IMR-90 (cell line): ENCODE data around the gene CDH12. TPM values are rescaled to one million over a fixed set of nuclear protein-coding genes. Genes with fewer than 3 reads are reported as not detected.

Experiments used
- ATAC-seq: fragments of 200-7000 bp; cut with Tn5 transposase; 2 replicates; pipeline ENCODE4 v1.9.1; 2020; ENCODE audit warnings: low read depth, mild to moderate bottlenecking, moderate library complexity
- BruUV-seq: library from RNA; stranded (reverse); fragments of 400-500 nt; replicated peaks from 2 replicates; lab custom pipeline; 2021; lab: Mats Ljungman, UMichigan
- CTCF ChIA-PET: fragments of 300-600 bp; formaldehyde crosslinking; extraction: SDS; loops from one replicate; lab custom pipeline; 2021; ENCODE audit warnings: antibody characterized with exemption; lab: Yijun Ruan, JAX
- POLR2A ChIA-PET: fragments of 300-600 bp; sonication (Branson Sonifier 250); formaldehyde crosslinking; loops from one replicate; lab custom pipeline; 2022; ENCODE audit warnings: antibody characterized with exemption; ENCODE audit not compliant: unreplicated experiment; lab: Charles Lee
- DNase-seq: peaks from one replicate; pipeline ENCODE4 v3.0.0; 2013
- H2AFZ ChIP-seq: replicated peaks from 2 replicates; pipeline ENCODE3; 2013; ENCODE audit warnings: low read length, mild to moderate bottlenecking; ENCODE audit not compliant: poor library complexity
- H2AK5ac ChIP-seq: 2 replicates; pipeline ENCODE4 v1.6.1; 2013; ENCODE audit warnings: low read depth, low read length, inconsistent platforms
- H2AK9ac ChIP-seq: replicated peaks from 2 replicates; pipeline ENCODE3; 2013; ENCODE audit warnings: mild to moderate bottlenecking, low read depth, low read length, moderate library complexity; ENCODE audit not compliant: poor library complexity
- H2BK120ac ChIP-seq: 2 replicates; pipeline ENCODE4 v1.6.1; 2013; ENCODE audit warnings: low read depth, low read length, inconsistent platforms
- H2BK15ac ChIP-seq: 3 replicates; pipeline ENCODE4 v1.6.1; 2013; ENCODE audit warnings: low read depth, low read length, inconsistent platforms
- H2BK20ac ChIP-seq: 2 replicates; pipeline ENCODE4 v1.6.1; 2013; ENCODE audit warnings: low read depth, mild to moderate bottlenecking, inconsistent platforms, low read length, moderate library complexity
- H2BK5ac ChIP-seq: 2 replicates; pipeline ENCODE4 v1.6.1; 2013; ENCODE audit warnings: mild to moderate bottlenecking, low read depth, low read length, inconsistent platforms; ENCODE audit not compliant: poor library complexity, severe bottlenecking
- H3K14ac ChIP-seq: replicated peaks from 2 replicates; pipeline ENCODE4 v1.6.1; 2013; ENCODE audit warnings: low read depth, low read length, inconsistent platforms
- H3K18ac ChIP-seq: 2 replicates; pipeline ENCODE4 v1.6.1; 2013; ENCODE audit warnings: low read depth, low read length, control low read depth
- H3K23ac ChIP-seq: 2 replicates; pipeline ENCODE4 v1.6.1; 2013; ENCODE audit warnings: low read depth, low read length, inconsistent platforms
- H3K27ac ChIP-seq: 2 replicates; pipeline ENCODE4 v1.5.1; 2013; ENCODE audit warnings: mild to moderate bottlenecking, control low read depth, low read length; ENCODE audit not compliant: insufficient read depth
- H3K27me3 ChIP-seq: 2 replicates; pipeline ENCODE4 v1.6.1; 2013; ENCODE audit warnings: low read length; ENCODE audit not compliant: control insufficient read depth, insufficient read depth
- H3K36me3 ChIP-seq: 2 replicates; pipeline ENCODE4 v1.6.1; 2013; ENCODE audit warnings: low read length, mixed read lengths; ENCODE audit not compliant: control insufficient read depth, insufficient read depth
- H3K4ac ChIP-seq: 2 replicates; pipeline ENCODE4 v1.6.1; 2013; ENCODE audit warnings: low read depth, low read length, inconsistent platforms
- H3K4me1 ChIP-seq: 2 replicates; pipeline ENCODE4 v1.6.1; 2013; ENCODE audit warnings: low read length, mixed read lengths; ENCODE audit not compliant: control insufficient read depth, insufficient read depth
- H3K4me2 ChIP-seq: 2 replicates; pipeline ENCODE4 v1.6.1; 2013; ENCODE audit warnings: low read depth, mild to moderate bottlenecking, control low read depth, low read length, moderate library complexity
- H3K4me3 ChIP-seq: 2 replicates; pipeline ENCODE4 v1.5.1; 2013; ENCODE audit warnings: low read depth, mild to moderate bottlenecking, control low read depth, low read length, moderate library complexity; ENCODE audit not compliant: insufficient read depth
- H3K56ac ChIP-seq: 2 replicates; pipeline ENCODE4 v1.6.1; 2013; ENCODE audit warnings: low read length, inconsistent platforms; ENCODE audit not compliant: insufficient read depth; ENCODE audit errors: extremely low read depth
- H3K79me1 ChIP-seq, 2 experiments: 2 replicates each; pipeline ENCODE4 v1.6.1; 2013; ENCODE audit warnings: low read length in 2 of 2, inconsistent platforms in 1 of 2, low read depth in 1 of 2
- H3K9ac ChIP-seq: 2 replicates; pipeline ENCODE4 v1.6.1; 2013; ENCODE audit warnings: low read depth, low read length, control low read depth
- H3K9me1 ChIP-seq: 2 replicates; pipeline ENCODE4 v1.6.1; 2013; ENCODE audit warnings: low read length, inconsistent platforms; ENCODE audit not compliant: insufficient read depth
- H3K9me3 ChIP-seq: 2 replicates; pipeline ENCODE4 v1.6.1; 2013; ENCODE audit warnings: low read length; ENCODE audit not compliant: control insufficient read depth, insufficient read depth
- H4K20me1 ChIP-seq: 2 replicates; pipeline ENCODE4 v1.6.1; 2013; ENCODE audit warnings: low read length, inconsistent platforms; ENCODE audit not compliant: insufficient read depth
- H4K5ac ChIP-seq: 2 replicates; pipeline ENCODE4 v1.6.1; 2013; ENCODE audit warnings: mild to moderate bottlenecking, low read depth, low read length, control low read depth
- H4K8ac ChIP-seq, 2 experiments: 2 replicates each; pipeline ENCODE4 v1.6.1; 2013; ENCODE audit warnings: low read depth in 2 of 2, low read length in 2 of 2, control low read depth in 1 of 2, inconsistent platforms in 1 of 2
- H4K91ac ChIP-seq: 2 replicates; pipeline ENCODE4 v1.6.1; 2013; ENCODE audit warnings: low read depth, low read length, inconsistent platforms; ENCODE audit not compliant: insufficient read depth
- MAFK ChIP-seq: IDR thresholded peaks from 2 replicates; pipeline ENCODE4 v1.6.1; 2012; ENCODE audit warnings: low read depth, low read length, improper control_type of control experiment
- RAD21 ChIP-seq: IDR thresholded peaks from 2 replicates; pipeline ENCODE4 v1.6.1; 2012; ENCODE audit warnings: low read length, improper control_type of control experiment
- RCOR1 ChIP-seq: IDR thresholded peaks from 2 replicates; pipeline ENCODE4 v1.6.1; 2012; ENCODE audit warnings: mild to moderate bottlenecking, low read length, improper control_type of control experiment; ENCODE audit not compliant: insufficient replicate concordance
- WGBS, 2 experiments: methylation state at CpG; one replicate each; pipeline versions ENCODE4 v1.1.5 to v1.1.7; 2013; ENCODE audit warnings: missing lambda C conversion rate in 2 of 2; ENCODE audit not compliant: insufficient read length in 1 of 2; ENCODE audit errors: extremely low coverage in 2 of 2; 5-methylcytosine and 5-hydroxymethylcytosine counted together
- dilution Hi-C: fragments of 300-500 bp; cut with HindIII; formaldehyde crosslinking; loops from one replicate; pipeline ENCODE4 v1.14.3; 2018; ENCODE audit warnings: low sequenced_read_pairs; ENCODE audit not compliant: unreplicated experiment
- in situ Hi-C: fragments of 300-500 bp; cut with MboI; formaldehyde crosslinking; loops from 3 replicates; pipeline ENCODE4 v1.14.3; 2019; ENCODE audit warnings: low sequenced_read_pairs, inconsistent platforms, mixed read lengths
- intact Hi-C: fragments of 100-400 bp; cut with micrococcal nuclease; formaldehyde crosslinking; loops from 2 replicates; pipeline ENCODE4 v1.10.0; 2022
- polyA plus RNA-seq, 3 experiments: library from polyadenylated mRNA; depleted of rRNA; stranded (reverse); fragments of >200 nt; gene quantifications; 2 replicates each; pipeline ENCODE4 v1.2.3, GENCODE V29; 2012; ENCODE audit warnings: low replicate concordance in 1 of 3
- total RNA-seq: library from RNA; depleted of rRNA; stranded (reverse); fragments of >200 nt; gene quantifications from 2 replicates; pipeline ENCODE4 v1.2.3, GENCODE V29; 2012

Gene CDH12
- total and polyA plus RNA-seq, 2 of the 4 experiments (the other 2 are of a cell fraction) = not detected

- no peak overlapping the region for H2AFZ ChIP-seq
- H3K18ac ChIP-seq = no peak overlapping the region
- ChIA-PET CTCF (no interaction called here), POLR2A (no interaction called here)
- no peaks in the 10 kb centered on the region for H3K36me3 ChIP-seq
- TF ChIP-seq RAD21 = no peak
- TF ChIP-seq RCOR1 = no peak
- TF ChIP-seq MAFK = peak; percentile 44; the same call in 1 of the 2 replicates
- no peak overlapping the region for H3K9ac ChIP-seq
- H3K27ac ChIP-seq = no peak overlapping the region
- no peak overlapping the region for H4K8ac ChIP-seq
- H2AK9ac ChIP-seq = no peak overlapping the region
- WGBS, 2 experiments = 100% methylated on average over 1 of the region's 2 CpGs; no CpG with 5 or more reads in 1 of the 2 experiments
- no peak overlapping the region for H3K23ac ChIP-seq
- no peaks in the 10 kb centered on the region for H4K20me1 ChIP-seq
- no peak overlapping the region for H2BK20ac ChIP-seq
- H3K79me1 ChIP-seq = no peaks in the 10 kb centered on the region
- no peak overlapping the region for H3K14ac ChIP-seq
- intact Hi-C loops = no loop called here
- ATAC-seq (no peak), DNase-seq (no peak)
- no peak overlapping the region for H2AK5ac ChIP-seq
- no peaks in the 10 kb centered on the region for H3K4me1 ChIP-seq
- no peak overlapping the region for H3K4ac ChIP-seq
- H3K27me3 ChIP-seq = no peaks in the 10 kb centered on the region
- no peak overlapping the region for H3K4me2 ChIP-seq
- H3K4me3 ChIP-seq = no peak overlapping the region
- no peak overlapping the region for H2BK120ac ChIP-seq
- no peak overlapping the region for H2BK15ac ChIP-seq
- BruUV-seq = no TSS peak
- in situ Hi-C loops = no loop called here
- H2BK5ac ChIP-seq = no peak overlapping the region
- no peak overlapping the region for H4K91ac ChIP-seq
- no peak overlapping the region for H4K5ac ChIP-seq
- H3K56ac ChIP-seq = no peak overlapping the region
- H3K9me1 ChIP-seq = no peaks in the 10 kb centered on the region
- no peaks in the 10 kb centered on the region for H3K9me3 ChIP-seq
- dilution Hi-C loops = no loop called here
These were observed 6.5 kb downstream of the CDH12 start for GRCh38 chr5:22846693-22847092.
